ENCODE measurements around the gene NT5DC2. TPM values are rescaled to one million over a fixed set of nuclear protein-coding genes. Genes with fewer than 3 reads are reported as not detected.

Gene NT5DC2
- total RNA-seq, 1 donor from 2014 or later = 309 TPM

GRCh38 chr3:52498137-52499054 lies 35.3 kb downstream of the NT5DC2 start:
- no peak for TF ChIP-seq CTCF (IDR thresholded peaks at IDR 0.05)
- no peaks in the 10 kb centered on the region for H3K36me3 Mint-ChIP-seq (ENCODE audit: low read depth)
- no peak overlapping the region for H3K27ac Mint-ChIP-seq (ENCODE audit: unreplicated experiment)
- no peak for DNase-seq (ENCODE audit: low spot score)
- no peaks in the 10 kb centered on the region for H3K27me3 Mint-ChIP-seq (ENCODE audit: low read depth)
- H3K9me3 Mint-ChIP-seq (ENCODE audit: low read depth) = no peaks in the 10 kb centered on the region
- H3K4me1 Mint-ChIP-seq (ENCODE audit: low read depth) = no peaks in the 10 kb centered on the region
- H3K4me3 Mint-ChIP-seq (ENCODE audit: unreplicated experiment) = no peak overlapping the region

GRCh38 chr3:52495777-52496602 lies 37.7 kb downstream of the NT5DC2 start:
- H3K27ac Mint-ChIP-seq (ENCODE audit: unreplicated experiment) = no peak overlapping the region
- H3K4me3 Mint-ChIP-seq (ENCODE audit: unreplicated experiment) = no peak overlapping the region
- DNase-seq (ENCODE audit: low spot score) = no peak
- H3K27me3 Mint-ChIP-seq (ENCODE audit: low read depth) = no peaks in the 10 kb centered on the region
- H3K9me3 Mint-ChIP-seq (ENCODE audit: low read depth) = no peaks in the 10 kb centered on the region
- H3K36me3 Mint-ChIP-seq (ENCODE audit: low read depth) = peaks cover 14% of the 10 kb centered on the region
- H3K4me1 Mint-ChIP-seq (ENCODE audit: low read depth) = no peaks in the 10 kb centered on the region
- no peak for TF ChIP-seq CTCF (IDR thresholded peaks at IDR 0.05)

- no peak for DNase-seq (ENCODE audit: low spot score)
- Mint-ChIP-seq H3K27ac (ENCODE audit: unreplicated experiment) (no peak within 1 kb of the TSS), H3K4me3 (ENCODE audit: unreplicated experiment) (no peak within 1 kb of the TSS), H3K36me3 (ENCODE audit: low read depth) (peaks cover 19% of the 10 kb centered on the region), H3K4me1 (ENCODE audit: low read depth) (peaks cover 4% of the 10 kb centered on the region), H3K9me3 (ENCODE audit: low read depth) (no peaks in the 10 kb centered on the region), H3K27me3 (ENCODE audit: low read depth) (no peaks in the 10 kb centered on the region)
- TF ChIP-seq CTCF (IDR thresholded peaks at IDR 0.05) = no peak
Observed at GRCh38 chr3:52494886-52495495, 38.7 kb downstream of the NT5DC2 start, which contains the start of gene STAB1. Gene STAB1, plus strand, starts transcription at chr3:52495338. Its CDS starts 76 bp downstream, at chr3:52495414.

GRCh38 chr3:52494445-52494844 lies 39.2 kb downstream of the NT5DC2 start:
- H3K27ac Mint-ChIP-seq (ENCODE audit: unreplicated experiment) = no peak overlapping the region
- H3K4me3 Mint-ChIP-seq (ENCODE audit: unreplicated experiment) = no peak overlapping the region
- no peak for TF ChIP-seq CTCF (IDR thresholded peaks at IDR 0.05)
- DNase-seq (ENCODE audit: low spot score) = no peak
- H3K9me3 Mint-ChIP-seq (ENCODE audit: low read depth) = no peaks in the 10 kb centered on the region
- H3K36me3 Mint-ChIP-seq (ENCODE audit: low read depth) = peaks cover 19% of the 10 kb centered on the region
- no peaks in the 10 kb centered on the region for H3K27me3 Mint-ChIP-seq (ENCODE audit: low read depth)
- peaks cover 4% of the 10 kb centered on the region for H3K4me1 Mint-ChIP-seq (ENCODE audit: low read depth)
